ENCODE results near the gene CFAP410.
"Not testable (repeated sequence)": the region's sequence is repeated elsewhere in the genome, so short reads cannot be mapped to it uniquely, and the experiment has no call there.

The CFAP410 gene

DNA sequence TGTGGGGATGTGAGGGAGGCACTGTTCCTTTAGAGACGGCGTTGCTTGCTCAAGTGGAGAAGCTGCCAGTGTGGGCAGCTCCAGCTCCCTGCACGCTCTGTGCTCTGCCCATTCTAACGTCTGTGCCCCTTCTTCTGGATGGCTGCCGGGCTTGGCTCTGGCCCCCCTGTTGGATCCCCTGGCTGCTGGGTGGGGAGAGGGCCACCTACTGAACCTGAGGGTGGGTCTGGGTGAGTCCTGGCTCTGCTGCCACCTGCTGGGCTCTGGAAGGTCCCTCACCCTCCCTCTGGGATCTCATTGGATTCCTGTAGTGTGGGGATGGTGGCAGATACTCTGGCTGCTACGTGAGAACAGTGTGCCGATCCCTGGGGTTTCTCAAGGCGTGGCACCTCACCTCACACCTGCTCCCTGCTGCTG, 34.3 kb downstream of the CFAP410 start:
- Histone ChIP-seq H3K4me1 (no peaks in the 10 kb centered on the region), H3K9me3 (no peaks in the 10 kb centered on the region), H3K27me3 (no peaks in the 10 kb centered on the region), H3K36me3 (no peaks in the 10 kb centered on the region), H3K4me3 (ENCODE audit: low read depth, low read length) (no peak overlapping the region)
- TF ChIP-seq, protein P1, sequence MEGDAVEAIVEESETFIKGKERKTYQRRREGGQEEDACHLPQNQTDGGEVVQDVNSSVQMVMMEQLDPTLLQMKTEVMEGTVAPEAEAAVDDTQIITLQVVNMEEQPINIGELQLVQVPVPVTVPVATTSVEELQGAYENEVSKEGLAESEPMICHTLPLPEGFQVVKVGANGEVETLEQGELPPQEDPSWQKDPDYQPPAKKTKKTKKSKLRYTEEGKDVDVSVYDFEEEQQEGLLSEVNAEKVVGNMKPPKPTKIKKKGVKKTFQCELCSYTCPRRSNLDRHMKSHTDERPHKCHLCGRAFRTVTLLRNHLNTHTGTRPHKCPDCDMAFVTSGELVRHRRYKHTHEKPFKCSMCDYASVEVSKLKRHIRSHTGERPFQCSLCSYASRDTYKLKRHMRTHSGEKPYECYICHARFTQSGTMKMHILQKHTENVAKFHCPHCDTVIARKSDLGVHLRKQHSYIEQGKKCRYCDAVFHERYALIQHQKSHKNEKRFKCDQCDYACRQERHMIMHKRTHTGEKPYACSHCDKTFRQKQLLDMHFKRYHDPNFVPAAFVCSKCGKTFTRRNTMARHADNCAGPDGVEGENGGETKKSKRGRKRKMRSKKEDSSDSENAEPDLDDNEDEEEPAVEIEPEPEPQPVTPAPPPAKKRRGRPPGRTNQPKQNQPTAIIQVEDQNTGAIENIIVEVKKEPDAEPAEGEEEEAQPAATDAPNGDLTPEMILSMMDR (IDR thresholded peaks at IDR 0.05; ENCODE audit: low read depth, low read length): peak; percentile 86
- DNase-seq: peak; percentile 76

DNA sequence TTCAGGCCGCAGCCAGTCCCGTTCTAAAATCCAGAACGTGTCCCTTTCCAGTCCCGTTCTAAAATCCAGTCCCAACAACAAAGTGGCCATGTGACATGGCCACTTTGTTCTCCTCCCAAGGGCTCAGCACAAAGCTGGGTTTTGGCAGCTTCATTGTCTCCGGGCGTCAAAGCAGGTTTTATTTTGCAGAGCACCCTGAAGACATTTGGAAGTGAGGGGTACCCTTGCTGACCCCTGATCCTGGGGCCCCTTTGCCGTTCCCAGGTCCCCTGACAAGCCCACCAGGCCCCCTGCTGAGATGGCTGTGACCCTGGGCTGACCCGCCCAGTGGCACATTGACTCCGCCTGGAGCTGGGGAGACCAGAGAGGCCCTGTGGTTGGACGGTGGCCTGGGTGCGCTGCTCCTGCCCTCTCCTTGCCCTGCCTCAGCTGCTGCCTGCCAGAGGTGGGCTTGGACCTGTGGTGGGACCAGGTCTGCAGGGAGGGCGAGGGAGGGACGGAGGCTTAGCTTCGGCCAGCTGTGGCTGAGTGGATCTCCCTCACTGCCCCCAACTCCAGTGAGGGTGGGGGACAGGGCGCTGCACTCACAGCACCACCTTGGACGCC, 35.1 kb downstream of the CFAP410 start:
- DNase-seq: no peak
- no peaks in the 10 kb centered on the region for H3K4me1 ChIP-seq
- TF ChIP-seq, protein P1 (IDR thresholded peaks at IDR 0.05; ENCODE audit: low read depth, low read length): no peak
- H3K9me3 ChIP-seq: no peaks in the 10 kb centered on the region
- H3K4me3 ChIP-seq (ENCODE audit: low read depth, low read length): no peak overlapping the region
- H3K36me3 ChIP-seq: no peaks in the 10 kb centered on the region
- H3K27me3 ChIP-seq: no peaks in the 10 kb centered on the region

DNA sequence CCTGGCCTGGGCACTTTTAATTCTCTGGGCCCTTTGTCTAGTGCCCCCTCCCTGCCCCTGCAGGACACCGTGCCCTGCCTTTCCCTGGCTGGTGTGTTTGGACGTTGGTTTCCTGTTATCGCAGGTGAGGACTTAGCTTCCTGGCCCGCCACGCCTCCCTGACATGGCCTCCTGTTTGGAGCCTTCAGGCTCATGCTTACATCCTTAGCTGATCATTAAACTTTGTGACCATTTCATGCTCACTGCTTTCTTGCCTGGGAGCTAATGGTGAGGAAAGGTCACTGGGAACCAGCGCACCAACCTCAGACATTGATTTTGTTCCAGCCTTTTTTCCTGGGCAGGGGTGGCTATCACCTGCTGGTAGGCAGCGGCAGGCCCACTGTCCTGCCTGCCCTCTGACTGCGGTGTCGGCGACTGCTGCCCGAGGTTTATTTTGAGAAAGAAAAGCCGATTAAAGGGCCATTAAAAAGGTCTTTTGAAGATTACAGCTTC, 35.7 kb downstream of the CFAP410 start:
- H3K36me3 ChIP-seq: no peaks in the 10 kb centered on the region
- no peaks in the 10 kb centered on the region for H3K27me3 ChIP-seq
- H3K4me3 ChIP-seq (ENCODE audit: low read depth, low read length): no peak overlapping the region
- DNase-seq: no peak
- H3K4me1 ChIP-seq: no peaks in the 10 kb centered on the region
- TF ChIP-seq, protein P1 (IDR thresholded peaks at IDR 0.05; ENCODE audit: low read depth, low read length): no peak
- no peaks in the 10 kb centered on the region for H3K9me3 ChIP-seq

DNA sequence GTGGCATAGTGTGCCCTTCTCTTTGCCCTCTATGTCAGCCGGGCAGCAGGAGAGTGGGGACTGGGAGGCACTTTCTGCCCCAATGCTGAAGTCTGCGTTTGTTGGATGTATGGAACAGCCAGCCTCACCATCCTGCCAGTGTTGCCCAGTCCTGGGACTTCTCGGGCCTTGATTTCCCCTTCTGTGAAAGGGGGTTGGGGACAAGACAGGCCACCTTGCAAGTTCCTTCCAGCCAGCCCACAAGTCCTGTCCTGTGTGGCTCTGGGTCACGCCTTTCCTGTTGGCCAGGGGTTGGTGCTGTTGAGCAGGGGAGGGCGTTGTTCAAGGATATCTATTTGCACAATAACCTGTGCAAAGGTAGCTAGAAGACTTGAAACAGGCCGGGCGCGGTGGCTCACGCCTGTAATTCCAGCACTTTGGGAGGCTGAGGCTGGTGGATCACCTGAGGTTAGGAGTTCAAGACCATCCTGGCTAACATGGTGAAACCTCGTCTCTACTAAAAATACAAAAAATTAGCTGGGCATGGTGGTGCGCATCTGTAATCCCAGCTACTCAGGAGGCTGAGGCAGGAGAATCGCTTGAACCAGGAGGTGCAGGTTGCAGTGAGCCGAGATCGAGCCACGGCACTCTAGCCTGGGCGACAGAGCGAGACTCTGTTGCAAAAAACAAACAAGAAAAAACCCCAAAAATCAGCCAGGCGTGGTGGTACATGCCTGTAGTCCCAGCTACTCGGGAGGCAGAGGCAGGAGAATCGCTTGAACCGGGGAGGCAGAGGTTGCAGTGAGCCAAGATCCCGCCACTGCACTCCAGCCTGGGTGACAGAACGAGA, 36.4 kb downstream of the CFAP410 start:
- TF ChIP-seq, protein P1 (IDR thresholded peaks at IDR 0.05; ENCODE audit: low read depth, low read length): peak; percentile 24

DNA sequence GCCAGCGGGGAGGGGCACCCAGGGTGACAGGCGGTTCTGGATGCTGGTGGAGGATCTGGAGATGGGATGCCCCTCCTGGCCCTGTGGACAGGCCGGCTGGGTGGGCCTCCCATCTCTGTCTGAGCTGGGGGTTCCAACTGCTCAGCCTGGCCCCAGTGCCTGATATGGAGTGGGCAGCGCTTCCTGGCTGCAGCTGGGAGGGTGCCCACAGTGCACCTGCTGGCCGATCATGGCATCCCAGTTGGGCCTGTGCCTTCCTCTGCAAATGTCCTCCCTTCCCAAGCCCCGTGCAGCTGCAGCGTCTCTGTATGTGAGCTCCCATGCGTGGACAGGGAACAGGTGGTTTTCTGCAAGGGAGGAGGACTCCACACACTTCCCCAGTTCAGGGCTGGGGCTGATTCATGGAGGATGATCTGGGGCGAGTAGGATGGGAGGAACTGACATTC, 37.2 kb downstream of the CFAP410 start:
- Histone ChIP-seq H3K27me3 (no peaks in the 10 kb centered on the region), H3K9me3 (no peaks in the 10 kb centered on the region), H3K4me3 (ENCODE audit: low read depth, low read length) (no peak overlapping the region), H3K36me3 (no peaks in the 10 kb centered on the region), H3K4me1 (no peaks in the 10 kb centered on the region)
- TF ChIP-seq, protein P1 (IDR thresholded peaks at IDR 0.05; ENCODE audit: low read depth, low read length): no peak
- DNase-seq: no peak

More for the DNA sequence above, 36.4 kb downstream of the CFAP410 start:
- not testable (repeated sequence) for H3K36me3 ChIP-seq; H3K9me3 ChIP-seq; DNase-seq; H3K27me3 ChIP-seq; H3K4me3 ChIP-seq (ENCODE audit: low read depth, low read length); H3K4me1 ChIP-seq

DNA sequence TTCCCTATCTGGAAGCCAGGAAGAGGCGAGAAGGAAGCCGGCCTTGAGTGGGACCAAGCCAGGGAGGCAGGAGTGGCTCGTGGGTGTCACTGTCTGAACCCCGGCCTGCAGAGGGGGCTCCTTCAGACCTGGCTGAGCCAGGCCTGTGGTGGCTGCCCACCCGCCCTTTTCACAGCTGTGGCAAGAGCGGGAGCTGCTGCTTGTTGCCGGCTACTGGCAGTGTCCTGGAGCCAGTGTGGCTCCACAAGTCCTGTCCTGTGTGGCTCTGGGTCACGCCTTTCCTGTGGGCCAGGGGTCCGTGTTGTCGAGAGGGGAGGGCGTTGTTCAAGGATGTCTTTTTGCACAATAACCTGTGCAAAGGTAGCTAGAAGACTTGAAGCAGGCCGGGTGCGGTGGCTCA, 38.0 kb downstream of the CFAP410 start:
- Histone ChIP-seq H3K9me3 (no peaks in the 10 kb centered on the region), H3K4me3 (ENCODE audit: low read depth, low read length) (peak overlapping the region; percentile 61), H3K27me3 (no peaks in the 10 kb centered on the region), H3K36me3 (no peaks in the 10 kb centered on the region), H3K4me1 (no peaks in the 10 kb centered on the region)
- TF ChIP-seq, protein P1 (IDR thresholded peaks at IDR 0.05; ENCODE audit: low read depth, low read length): no peak
- no peak for DNase-seq

Data from BE2C (cell line).